Measurements from ENCODE around the gene DRP2.
"Not testable (repeated sequence)": the region's sequence is repeated elsewhere in the genome, so short reads cannot be mapped to it uniquely, and the experiment has no call there.

Gene DRP2

GRCh38 chrX:101219116-101219863 is at the start of gene DRP2:
TSS of gene DRP2 (plus strand) at chrX:101219786. CDS start at chrX:101231648, 11,862 bp downstream.
- no peak for DNase-seq (ENCODE audit: low read depth in 1 of 2, low spot score in 1 of 2)

DNA sequence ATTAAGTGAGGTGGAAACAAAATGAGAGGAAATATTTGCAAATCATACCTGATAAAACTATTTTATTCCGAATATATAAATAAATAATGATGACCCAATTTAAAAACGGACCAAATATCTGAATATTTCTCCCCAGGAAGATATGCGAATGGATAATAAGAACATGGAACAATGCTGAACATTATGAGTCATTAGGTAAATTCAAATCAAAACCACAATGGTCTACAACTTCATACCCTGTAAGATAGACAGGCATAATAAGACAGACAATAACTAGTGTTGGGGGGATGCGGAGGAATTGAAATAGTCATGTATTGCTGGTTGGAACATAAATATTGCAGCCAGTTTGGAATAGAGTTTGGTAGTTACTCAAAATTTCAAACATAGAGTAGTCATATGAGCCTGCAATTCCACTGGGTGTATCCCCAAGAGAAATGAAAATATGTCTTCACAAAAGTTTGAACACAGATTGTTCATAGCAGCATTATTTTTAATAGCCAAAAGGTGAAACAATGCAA is 47.6 kb upstream of the DRP2 start:
- no peak for DNase-seq (ENCODE audit: low read depth in 1 of 2, low spot score in 1 of 2)

GRCh38 chrX:101176439-101176838 is 43.1 kb upstream of the DRP2 start:
- DNase-seq (ENCODE audit: low read depth in 1 of 2, low spot score in 1 of 2): no peak

DNA sequence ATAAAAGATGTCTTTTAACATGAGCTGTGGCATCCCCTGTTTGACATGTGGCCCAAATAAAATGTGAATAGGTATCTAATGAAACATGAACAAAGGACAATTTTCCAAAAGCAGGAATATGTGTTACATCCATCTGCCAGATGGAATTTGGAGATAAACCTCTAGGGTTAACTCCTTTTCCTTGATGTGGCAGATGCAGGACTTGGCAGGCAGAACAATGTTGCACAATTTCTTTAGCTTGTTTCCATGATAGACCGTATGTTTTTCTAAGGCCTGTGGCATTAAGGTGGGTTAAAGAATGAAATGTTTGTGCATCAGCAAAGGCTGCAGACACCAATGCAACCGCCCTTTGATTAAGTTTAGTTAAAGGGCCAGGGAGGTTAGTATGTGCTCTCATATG is 34.7 kb upstream of the DRP2 start:
- DNase-seq (ENCODE audit: low read depth in 1 of 2, low spot score in 1 of 2): not testable (repeated sequence)

DNA sequence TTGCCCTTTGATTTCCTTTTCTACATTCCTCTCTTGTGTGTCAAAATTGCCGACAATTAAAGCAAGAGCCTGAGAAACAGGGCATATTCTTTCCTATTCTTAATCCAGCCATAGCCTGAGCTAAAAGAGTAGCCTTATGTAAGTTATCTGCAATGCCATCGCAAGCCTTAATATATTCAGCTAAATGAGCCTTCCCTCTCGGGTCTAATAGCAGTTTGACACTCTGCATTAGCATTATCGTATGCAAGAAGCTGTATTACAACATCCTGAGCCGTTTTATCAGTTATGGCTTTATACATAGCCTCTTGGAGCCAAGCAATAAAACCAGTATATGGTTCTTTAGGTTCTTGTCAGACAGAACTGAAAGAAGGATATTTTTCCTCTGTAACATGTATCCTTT is 31.6 kb upstream of the DRP2 start:
- DNase-seq (ENCODE audit: low read depth in 1 of 2, low spot score in 1 of 2): not testable (repeated sequence)

DNA sequence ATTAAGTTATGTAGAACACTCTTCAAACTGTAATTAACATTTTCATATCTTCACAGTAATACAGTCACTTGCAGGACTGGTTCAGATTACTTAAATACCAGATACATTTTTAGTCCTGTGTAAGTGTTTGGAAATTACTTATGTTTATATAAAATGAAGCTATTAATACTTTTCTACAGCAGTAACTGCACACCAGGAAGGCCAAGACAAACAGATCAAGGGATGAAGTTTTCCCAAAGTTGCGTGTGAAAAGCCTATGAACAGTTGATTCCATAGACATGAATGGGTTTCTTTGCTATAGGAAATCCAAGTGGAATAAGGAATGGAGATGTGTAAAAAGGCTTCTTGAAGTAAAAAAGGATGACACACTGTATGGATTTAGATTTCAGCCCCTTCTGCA is 28.9 kb upstream of the DRP2 start:
- DNase-seq (ENCODE audit: low read depth in 1 of 2, low spot score in 1 of 2): no peak

DNA sequence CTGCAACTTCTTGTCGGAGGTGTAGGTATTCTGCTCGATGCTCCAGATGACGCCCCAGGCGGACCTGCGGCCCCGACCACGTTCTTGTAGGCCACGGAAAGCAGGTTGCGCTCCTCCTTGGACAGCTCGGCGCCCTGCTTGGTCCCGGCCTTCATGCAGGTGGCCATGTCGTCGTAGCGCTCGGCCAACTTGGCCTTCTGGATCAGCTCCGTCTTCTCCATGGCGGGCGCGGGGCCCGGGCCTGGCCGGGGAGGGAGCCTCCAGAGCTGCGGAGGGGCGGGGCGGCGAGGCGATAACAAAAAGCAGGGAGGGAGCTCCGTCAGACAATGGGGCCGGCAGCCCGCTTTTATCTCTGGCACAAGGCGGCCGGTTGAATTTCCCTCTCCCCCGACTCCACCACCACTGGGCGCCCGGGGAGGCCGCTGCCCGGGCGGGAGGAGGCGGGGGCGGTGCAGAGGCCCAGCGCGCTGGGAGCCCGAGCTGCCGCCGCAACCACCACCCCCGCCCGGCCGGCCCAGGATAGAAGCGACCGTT is 28.3 kb upstream of the DRP2 start:
- DNase-seq (ENCODE audit: low read depth in 1 of 2, low spot score in 1 of 2): no peak

DNA sequence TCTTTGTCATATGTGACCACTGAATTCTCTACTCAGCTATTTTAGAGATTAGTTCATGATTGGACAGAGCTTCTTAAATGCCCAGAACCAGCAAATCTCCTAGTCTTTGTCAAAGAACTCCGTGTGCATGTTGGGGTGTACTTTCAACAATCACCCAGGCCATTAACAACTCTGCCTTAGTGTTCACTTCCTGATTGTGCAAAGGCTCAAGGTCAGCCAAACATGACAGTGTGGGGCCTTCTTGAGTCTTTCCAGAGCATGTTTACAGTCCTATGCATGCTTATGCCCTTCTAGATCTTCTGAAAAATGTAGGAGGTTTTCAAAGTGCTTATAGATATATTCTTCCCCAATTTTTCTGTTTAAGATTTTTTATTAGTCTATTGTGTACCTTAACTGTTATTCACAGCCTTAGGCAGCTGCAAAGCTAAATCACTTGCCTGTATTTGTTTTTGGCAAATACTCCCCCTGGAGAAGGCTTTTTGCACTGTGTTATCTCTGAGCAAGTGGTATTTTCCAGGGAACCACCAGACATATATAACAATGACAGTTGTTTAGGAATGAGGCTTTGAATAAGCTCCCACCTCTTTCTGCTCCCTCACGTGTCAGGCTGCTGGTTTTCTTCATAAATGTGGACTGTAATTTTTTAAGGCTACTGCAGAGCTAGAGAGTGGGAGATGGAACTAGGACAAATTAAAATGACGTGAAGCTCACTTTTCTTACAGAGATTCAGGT is 24.0 kb upstream of the DRP2 start:
- DNase-seq (ENCODE audit: low read depth in 1 of 2, low spot score in 1 of 2): no peak

DNA sequence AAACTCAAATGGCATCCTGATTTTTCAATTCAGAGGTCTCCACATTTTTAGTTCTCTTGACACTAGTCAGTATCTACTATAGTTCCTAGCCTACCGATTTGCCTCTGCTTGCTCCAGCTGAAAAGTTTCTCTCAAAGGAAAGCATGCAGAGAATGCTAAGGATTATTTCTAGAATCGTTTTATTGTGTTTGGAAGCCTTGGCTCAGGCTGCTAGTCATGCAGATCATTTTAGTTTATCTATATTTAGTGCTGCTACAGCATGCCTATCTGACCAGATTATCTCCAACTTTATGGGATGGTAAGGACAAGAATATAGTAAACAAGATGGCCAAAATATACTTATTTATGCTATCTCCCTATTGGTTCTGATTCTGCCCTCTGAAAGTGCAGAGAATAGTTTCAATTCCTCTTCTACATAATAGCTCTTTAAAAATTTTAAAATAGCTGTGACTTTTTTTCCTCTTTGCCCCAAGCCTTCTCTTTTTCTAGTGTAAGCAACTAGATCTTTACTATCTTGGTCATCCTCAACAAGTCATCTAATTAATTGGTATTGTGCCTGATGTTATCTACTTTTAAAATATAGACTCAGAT is 15.7 kb upstream of the DRP2 start:
- DNase-seq (ENCODE audit: low read depth in 1 of 2, low spot score in 1 of 2): no peak

GRCh38 chrX:101206471-101206870 is 13.1 kb upstream of the DRP2 start:
- no peak for DNase-seq (ENCODE audit: low read depth in 1 of 2, low spot score in 1 of 2)

GRCh38 chrX:101208152-101208905 is 11.3 kb upstream of the DRP2 start:
- DNase-seq (ENCODE audit: low read depth in 1 of 2, low spot score in 1 of 2): peak in 1 of 2 donors; percentile 11

DNA sequence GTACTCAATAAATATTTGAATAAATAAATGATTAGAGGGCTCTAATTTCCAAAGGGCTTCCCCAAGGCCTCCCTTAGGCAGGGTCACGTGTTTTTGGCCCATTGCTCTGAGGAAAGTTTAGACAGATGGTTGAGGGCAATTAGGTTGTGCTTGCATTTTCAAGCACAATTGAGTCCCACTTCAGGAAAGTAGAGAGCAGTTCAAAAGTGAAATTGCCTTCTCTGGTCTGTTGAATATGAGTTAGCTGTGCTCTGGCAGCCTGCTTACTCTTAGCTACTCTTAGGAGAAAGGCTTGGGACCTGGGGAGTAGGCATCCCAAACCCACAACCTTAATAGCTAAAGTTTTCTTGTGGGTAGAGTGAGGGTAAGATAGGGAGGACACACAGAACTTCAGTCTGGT is 9.0 kb upstream of the DRP2 start:
- DNase-seq (ENCODE audit: low read depth in 1 of 2, low spot score in 1 of 2): no peak

DNA sequence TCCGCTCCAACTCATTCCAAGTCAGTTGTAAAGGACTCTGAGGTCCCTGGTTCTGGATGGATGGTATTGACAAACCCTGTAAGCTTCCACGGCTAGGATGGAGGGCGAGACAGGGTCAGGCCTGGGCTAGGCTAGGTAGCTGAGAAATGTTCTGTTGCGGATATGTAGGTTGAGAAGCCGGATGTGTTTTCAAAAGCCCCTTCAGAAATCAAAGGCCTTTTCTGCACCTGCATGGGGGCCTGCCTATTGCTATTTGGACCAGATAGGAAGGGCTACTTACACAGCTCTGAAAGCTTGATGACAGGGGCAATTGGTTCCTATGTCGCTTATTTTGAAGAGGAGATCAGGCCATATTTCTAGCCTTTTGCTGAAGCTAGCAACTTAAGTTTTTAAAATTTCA is 1.9 kb upstream of the DRP2 start:
- DNase-seq (ENCODE audit: low read depth in 1 of 2, low spot score in 1 of 2): no peak

DNA sequence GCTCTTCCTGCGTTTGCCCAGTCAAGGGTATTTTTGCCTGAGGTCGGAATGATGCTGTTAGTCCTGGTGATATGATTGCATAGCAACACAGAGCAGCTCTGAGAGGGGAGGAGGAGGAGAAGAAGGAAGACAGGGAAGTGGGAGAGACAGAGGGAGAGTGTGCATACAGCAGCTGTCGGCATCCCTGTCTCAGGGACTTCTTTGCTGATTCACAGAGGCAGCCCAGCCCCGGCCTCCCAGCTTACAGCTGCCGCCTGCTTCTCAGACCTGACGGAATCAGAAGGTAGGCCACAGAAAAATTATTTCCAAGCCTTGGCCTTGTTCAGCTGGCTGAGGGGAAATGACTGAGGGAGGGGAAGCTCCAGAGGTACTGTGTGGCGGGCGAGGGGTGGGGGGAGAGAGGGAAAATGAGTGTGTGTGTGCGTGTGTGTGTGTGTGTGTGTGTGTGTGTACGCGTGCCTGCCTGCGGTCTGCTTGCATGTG is 319 bp downstream of the DRP2 start:
- peak in 1 of 2 donors; percentile 7 for DNase-seq (ENCODE audit: low read depth in 1 of 2, low spot score in 1 of 2)

DNA sequence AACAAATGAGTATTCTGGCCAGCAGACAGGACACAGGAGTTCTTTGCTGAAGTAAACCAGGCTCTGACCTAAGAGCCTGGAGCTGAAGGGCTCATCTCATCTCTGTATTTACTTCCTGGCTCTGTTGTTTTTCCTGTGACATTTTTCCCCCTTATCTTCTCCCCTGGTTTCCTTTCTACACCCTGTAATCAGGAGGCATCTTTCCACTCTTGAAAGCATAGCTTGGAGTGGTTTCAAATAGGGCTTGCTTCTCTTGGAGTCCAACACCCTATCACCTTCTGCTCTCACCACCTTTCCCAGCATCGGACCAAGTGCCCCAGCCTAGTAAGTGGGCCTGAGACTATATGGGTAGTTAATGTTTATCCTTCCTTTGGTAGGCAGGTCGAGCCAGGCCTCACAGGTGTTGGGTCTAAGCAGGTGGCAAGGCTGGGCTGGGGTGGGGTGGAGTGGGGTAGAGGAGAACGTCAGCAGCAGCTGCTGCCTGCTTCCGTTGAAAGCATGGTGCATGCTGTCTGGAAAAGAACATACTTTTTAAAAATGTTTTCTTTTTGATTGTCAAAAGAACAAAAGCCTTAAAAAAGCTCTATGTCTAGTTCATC is 1.2 kb downstream of the DRP2 start:
- no peak for DNase-seq (ENCODE audit: low read depth in 1 of 2, low spot score in 1 of 2)

DNA sequence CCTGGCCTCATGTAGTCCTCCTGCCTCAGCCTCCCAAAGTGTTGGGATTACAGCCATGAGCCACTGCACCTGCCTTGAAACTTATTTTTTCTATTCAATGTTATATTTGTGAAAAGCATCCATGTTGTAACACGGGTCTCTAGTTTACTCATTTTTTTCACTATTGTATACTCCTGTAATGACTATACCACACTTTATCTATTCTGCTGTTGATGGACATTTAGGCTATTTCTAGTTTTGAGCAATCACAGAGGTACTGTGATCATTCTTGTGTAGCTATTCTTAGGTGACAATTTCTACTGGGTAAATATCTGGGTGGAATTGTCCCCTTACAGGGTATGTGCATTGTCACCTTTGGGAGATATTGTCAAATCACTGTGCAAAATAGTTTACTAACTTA is 3.6 kb downstream of the DRP2 start:
- no peak for DNase-seq (ENCODE audit: low read depth in 1 of 2, low spot score in 1 of 2)

DNA sequence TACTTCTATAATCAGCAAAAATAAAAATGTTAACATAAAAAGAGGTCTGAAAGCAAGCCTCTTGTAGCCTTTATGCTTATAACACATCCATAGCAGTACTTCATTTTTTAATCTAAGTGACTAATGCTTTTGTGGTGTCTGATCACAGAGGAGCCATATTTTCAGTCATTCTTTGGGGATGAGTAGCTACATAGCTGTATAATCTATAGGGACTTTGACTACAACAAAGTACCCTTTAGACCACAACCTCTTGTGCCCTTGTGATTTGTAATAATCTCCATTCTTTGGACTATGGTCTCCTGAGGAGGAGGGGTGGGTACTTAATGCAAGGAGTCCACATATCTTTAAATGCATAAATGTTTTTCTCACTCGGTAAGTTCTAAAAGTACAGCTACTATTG is 9.6 kb downstream of the DRP2 start:
- no peak for DNase-seq (ENCODE audit: low read depth in 1 of 2, low spot score in 1 of 2)

- DNase-seq (ENCODE audit: low read depth in 1 of 2, low spot score in 1 of 2): no peak
Observed at GRCh38 chrX:101230636-101231035, 11.1 kb downstream of the DRP2 start.

DNA sequence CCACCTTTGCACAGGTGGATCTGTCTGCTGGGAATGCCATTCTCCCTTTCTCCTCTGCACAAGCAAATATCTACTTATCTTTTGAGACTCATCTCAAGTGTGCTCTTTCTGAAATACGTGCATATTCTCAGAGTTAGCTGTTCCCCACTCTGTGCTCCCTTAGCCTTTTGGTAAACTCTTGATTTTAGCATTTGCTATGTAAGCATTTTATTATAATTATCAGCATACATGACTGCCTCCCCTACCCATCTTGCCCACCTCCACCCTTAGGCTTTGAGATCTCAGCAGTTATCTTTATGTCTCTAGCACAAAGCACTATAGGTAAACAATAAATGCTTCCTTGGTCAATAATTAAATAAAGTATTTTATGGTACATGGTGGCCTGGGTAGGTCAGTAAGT is 11.5 kb downstream of the DRP2 start:
- DNase-seq (ENCODE audit: low read depth in 1 of 2, low spot score in 1 of 2): no peak

DNA sequence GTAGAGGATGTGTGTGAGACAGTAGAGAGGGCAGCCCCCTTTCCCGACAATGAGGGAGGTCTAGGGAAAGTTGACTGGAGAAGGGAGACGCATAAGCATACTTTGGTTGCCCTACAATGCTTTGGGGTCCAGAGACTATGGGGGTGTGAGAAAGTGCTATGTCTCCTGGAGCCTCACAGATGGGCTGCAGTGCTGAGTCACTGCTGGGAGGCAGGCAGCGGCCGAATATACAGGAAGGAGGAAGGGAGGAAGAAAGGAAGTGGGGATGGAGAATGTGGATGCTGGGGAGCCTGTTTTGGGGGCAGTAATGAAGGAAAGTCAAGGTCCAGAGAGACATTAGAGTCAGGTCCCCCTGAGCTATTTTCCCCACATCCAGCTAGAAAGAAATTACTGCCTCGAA is 12.7 kb downstream of the DRP2 start:
- no peak for DNase-seq (ENCODE audit: low read depth in 1 of 2, low spot score in 1 of 2)

DNA sequence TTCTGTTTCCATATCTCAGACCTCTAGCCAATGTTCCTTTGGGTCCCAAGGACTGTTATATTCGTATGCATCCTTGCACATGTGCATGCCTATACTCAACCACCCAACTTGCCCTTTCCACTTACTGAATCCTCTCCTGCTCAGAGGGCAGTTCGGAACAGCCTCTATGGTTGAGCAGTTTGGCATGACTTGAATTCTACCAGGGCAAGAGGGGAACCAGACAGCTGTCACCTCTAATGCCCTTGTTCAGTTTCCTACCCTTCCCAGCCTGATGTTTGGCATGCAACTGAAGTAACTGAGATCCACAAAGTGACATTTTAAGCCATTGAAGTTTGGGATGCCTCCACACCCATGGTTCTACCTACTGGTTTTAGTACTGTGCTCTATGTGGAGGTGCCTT is 17.5 kb downstream of the DRP2 start:
- DNase-seq (ENCODE audit: low read depth in 1 of 2, low spot score in 1 of 2): no peak

Data from activated CD4-positive, alpha-beta T cell treated with anti-CD3 and anti-CD28 coated beads, Interleukin-2, amount 50 U/mL, for 24 hours (primary cell).